AG09319 (cell line): ENCODE data around the gene EPB41L5.

Experiments
- DNase-seq: peaks from one replicate; pipeline ENCODE4 v3.0.0-alpha.2; 2010; ENCODE audit warnings: low read depth; ENCODE audit errors: extremely low read depth
- CTCF ChIP-seq: IDR thresholded peaks from 2 replicates; pipeline ENCODE4 v1.5.1; 2011; ENCODE audit warnings: low read depth, mild to moderate bottlenecking, inconsistent platforms, low read length, moderate library complexity

EPB41L5 gene

DNA sequence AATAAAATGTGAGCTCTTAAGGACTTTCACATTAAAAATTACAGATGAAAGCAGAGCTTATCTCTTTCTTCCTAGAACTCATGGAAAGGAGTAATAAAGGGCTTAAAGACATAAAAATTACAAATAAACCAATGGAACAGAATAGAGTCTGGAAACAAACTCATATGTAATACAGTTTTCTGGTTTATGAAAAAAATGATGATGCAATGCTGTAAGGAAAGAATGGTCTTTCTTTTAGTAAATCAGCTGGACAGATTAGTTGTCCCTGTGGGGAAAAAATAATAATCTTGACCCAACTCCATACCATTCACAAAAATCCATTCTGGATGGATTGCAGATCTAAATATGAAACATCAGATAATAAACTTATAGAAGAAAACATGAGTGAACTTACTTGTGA, 156.1 kb downstream of the EPB41L5 start:
- no peak for DNase-seq
- TF ChIP-seq CTCF = no peak

DNA sequence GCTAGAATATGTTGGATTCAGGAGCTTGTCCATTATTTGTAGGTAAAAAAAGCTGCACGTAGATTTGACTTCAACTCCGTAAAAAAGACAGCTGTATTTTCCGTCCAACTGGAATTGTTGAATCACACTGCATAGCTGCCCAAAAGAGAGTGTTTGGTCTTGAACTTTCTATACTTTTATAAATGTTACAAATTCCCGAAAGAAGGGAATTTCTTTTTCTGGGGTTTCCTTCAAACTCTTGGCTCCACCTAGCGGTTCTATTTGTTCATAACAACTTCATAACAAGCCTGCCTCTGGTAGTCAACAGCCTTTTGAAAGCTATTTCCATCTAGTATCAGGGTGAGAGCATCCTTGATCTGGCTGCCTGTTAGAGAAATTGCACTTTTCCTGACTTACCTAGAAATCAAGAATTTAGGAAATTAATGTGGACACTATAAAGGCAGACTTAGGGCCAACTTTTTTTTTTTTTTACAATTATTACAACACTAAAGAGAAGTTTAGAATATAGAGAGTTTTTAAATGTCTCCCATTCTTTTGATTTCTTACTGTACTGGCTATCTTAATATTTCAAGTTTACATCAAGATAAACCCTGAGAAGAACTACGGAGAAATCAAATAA, 162.2 kb downstream of the EPB41L5 start:
- TF ChIP-seq CTCF = peak; percentile 65
- DNase-seq = peak; percentile 35

GRCh38 chr2:120176526-120176925, 163.6 kb downstream of the EPB41L5 start:
- DNase-seq = no peak
- TF ChIP-seq CTCF = no peak

GRCh38 chr2:120177001-120177621, 164.2 kb downstream of the EPB41L5 start:
- TF ChIP-seq CTCF = no peak; the same call in 1 of the 2 replicates

GRCh38 chr2:120177973-120178372, 165.1 kb downstream of the EPB41L5 start:
- DNase-seq = no peak
- no peak for TF ChIP-seq CTCF

More at GRCh38 chr2:120177001-120177621, 164.2 kb downstream of the EPB41L5 start:
- DNase-seq = no peak

DNA sequence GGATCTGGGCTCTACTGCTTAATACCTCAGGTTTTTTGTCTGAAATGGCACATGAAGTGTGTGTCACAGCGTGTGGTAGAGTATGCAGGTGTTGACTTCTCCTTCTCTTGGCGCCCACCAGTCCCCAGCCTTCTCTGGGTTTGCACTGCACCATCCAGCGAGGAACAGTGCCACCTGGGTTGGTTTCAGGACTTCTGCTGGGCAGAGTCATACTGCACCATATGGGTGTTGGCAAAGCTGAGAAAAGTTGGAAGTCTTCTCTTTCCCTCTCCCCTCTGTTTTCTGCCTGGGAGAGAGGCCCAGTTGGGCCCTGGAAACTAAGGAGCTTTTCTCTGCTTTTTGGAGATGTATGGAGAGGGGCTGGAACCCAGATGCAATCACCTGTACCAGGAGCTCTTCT, 166.5 kb downstream of the EPB41L5 start:
- no peak for TF ChIP-seq CTCF
- no peak for DNase-seq

DNA sequence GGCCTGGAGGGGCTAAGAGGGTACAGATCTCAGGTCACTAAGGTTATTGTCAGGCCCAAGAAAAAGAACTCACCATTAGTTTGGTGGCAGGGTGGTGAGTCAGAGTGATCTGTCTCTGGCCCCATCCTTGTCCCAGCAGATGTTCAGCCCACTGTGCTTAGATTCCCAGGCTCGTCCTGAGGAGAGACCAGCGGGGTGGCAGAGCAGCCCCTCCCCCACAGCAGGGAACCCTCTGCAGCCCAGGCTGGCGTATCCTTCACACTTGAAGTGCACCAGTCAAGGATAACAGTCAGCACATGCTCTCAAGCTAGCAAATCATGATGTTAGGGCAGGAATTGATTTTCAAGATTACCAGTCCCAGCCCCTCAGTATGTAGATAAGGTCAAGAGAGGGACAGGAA, 167.2 kb downstream of the EPB41L5 start:
- TF ChIP-seq CTCF = no peak
- no peak for DNase-seq
